Astrocyte of the spinal cord (primary cell): Measurements from ENCODE around the gene ZNF444.

Experiments
- DNase-seq: peaks from one replicate; pipeline ENCODE4 v3.0.0; 2011; ENCODE audit warnings: low read depth, low spot score
- H3K4me3 ChIP-seq: 2 replicates; pipeline ENCODE4 v1.5.1; 2011; ENCODE audit warnings: low read depth, mild to moderate bottlenecking, low read length, moderate library complexity
- in situ Hi-C: cut with HindIII; loops from 2 replicates; pipeline ENCODE4 v1.10.0; 2017; ENCODE audit warnings: low sequenced_read_pairs
- TF ChIP-seq, protein P1 (sequence below): IDR thresholded peaks from 2 replicates; pipeline ENCODE4 v1.5.1; 2012; ENCODE audit warnings: low read depth, mild to moderate bottlenecking, low read length, inconsistent platforms

The ZNF444 gene

DNA sequence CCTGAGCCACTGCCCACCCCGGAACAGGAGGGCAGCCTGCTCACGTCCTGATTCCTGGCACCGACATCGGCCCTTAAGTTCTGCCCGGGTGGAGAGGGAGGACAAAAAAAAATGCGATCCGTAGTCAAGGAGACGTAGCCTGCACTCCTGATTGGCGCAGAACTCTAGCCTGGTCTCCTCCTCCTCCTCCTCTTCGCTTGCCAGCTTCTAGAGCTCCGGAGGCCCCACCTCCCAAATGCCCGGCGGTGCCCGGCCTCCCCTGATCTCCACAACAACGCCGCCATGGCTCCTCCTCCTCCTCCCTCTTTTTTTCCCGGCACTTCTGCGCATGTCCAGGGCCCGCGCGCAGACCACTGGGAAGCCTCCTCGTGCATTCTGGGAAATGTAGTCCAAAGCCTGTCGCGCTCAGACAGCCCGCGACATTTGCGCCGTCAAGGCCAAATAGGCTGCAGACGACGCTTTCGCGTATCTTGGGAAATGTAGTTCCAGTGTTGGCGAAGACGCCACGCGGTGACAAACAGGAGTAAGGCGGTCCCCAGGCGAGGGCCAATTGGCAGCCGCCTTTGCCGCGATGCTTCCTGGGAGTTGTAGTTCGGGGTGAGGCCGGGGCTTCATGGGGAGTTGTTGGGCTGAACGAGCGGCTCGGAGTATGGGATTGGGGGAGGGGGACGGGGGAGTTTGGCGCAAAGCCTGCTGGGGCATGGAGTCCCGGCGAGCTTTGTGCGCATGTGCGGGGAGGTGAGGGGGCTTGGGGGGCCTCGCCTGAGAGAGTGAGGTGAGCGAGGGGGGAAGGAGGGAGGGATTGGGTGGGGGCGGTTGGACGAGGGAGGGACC, at the start of gene ZNF444:
Gene ZNF444, plus strand, starts transcription at position 705 of the 834 bp plus-strand sequence. CDS start 5,625 bp downstream, outside the sequence.
- H3K4me3 ChIP-seq, result peak within 1 kb of the TSS; percentile 74
- DNase-seq, result peak; percentile 100
- in situ Hi-C loops, result no loop called here

DNA sequence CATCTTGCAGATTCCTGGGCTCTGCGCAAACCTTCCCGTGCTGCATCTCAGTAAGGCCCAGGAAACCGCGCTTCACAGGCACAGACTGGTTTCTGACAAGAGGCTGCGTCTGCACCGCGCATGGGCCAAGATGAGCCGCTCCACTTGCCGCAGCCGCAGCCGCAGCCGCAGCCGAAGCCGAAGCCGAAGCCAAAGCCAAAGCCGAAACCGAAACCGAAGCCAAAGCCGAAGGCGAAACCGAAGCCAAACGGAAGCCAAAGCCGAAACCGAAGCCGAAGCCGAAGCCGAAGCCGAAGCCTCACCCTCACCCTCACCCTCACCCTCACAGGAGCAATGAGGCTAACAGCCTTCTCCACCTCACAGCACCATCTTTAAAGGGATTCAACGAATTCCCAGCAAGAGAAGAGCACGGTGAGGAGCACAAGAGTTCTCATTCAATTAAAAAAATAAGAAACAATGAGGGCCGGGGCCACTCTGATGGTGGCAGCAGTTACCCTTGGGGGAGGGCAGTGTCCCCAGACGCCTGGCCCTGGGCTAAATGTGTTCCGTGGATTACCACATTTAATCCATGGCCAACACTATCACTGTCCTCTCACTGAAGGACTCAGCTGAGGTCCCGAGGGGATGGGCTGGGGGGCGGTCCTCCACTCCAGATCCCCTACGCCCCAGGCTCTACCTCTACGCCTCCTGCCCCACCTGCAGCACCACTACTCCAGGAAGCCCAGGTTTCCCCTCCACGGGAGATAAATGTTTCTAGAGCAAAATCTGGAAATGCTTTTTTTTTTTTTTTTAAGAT, 49.1 kb upstream of the ZNF444 start:
- TF ChIP-seq, protein P1, sequence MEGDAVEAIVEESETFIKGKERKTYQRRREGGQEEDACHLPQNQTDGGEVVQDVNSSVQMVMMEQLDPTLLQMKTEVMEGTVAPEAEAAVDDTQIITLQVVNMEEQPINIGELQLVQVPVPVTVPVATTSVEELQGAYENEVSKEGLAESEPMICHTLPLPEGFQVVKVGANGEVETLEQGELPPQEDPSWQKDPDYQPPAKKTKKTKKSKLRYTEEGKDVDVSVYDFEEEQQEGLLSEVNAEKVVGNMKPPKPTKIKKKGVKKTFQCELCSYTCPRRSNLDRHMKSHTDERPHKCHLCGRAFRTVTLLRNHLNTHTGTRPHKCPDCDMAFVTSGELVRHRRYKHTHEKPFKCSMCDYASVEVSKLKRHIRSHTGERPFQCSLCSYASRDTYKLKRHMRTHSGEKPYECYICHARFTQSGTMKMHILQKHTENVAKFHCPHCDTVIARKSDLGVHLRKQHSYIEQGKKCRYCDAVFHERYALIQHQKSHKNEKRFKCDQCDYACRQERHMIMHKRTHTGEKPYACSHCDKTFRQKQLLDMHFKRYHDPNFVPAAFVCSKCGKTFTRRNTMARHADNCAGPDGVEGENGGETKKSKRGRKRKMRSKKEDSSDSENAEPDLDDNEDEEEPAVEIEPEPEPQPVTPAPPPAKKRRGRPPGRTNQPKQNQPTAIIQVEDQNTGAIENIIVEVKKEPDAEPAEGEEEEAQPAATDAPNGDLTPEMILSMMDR, result no peak
- DNase-seq, result no peak
- no peak overlapping the region for H3K4me3 ChIP-seq
- in situ Hi-C loops, result no loop called here

More for the DNA sequence above, at the start of gene ZNF444:
- TF ChIP-seq, protein P1, result no peak

DNA sequence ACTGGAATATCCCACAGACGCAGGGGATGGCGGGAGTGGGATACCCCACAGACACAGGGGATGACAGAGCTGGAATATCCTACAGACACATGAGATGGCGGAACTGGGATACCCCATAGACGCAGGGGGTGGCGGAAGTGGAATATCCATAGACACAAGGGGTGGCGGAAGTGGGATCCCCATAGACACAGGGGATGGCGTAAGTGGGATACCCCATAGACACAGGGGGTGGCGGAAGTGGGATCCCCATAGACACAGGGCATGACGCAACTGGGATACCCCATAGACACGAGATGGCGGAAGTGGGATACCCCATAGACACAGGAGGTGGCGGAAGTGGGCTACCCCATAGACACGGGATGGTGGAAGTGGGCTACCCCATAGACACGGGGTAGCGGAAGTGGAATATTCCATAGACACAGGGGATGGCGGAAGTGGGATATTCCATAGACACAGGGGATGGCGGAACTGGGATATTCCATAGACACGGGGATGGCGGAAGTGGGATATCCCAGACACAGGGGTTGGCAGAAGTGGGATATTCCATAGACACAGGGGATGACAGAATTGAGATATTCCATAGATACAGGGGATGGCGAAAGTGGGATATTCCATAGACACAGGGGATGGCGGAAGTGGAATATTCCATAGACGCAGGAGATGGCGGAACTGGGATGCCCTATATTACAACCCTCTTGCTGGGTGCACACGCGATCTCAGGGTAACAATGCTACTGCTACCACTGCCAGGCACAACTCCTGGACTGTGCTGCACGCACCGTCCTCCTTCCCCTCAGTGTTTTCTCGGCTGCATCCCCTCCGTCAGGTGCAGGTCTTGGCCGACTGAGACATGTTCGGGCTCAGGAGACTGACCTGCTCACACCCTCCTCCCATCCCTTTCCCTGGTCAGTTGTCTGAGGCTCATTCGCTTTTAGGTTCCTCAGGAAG, 48.1 kb upstream of the ZNF444 start:
- H3K4me3 ChIP-seq, result no peak overlapping the region
- TF ChIP-seq, protein P1, result no peak
- in situ Hi-C loops, result no loop called here

DNA sequence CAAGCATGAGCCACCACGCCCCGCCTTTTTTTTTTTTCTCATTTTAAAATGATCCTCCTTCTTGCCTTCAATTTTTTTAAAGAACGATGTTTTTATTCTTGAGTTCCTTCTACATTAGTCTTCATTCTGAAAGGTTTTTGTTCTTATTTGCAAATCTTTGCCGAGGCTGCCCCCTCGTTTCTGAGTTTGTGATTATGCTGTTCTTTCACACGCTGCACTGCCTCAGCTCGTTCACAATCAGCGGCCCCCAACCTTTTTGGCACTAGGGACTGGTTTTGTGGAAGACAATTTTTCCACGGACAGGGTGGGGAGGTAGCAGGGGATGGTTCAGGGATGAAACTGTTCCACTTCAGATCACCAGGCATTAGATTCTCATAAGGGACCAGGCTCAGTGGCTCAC, 46.6 kb upstream of the ZNF444 start:
- TF ChIP-seq, protein P1, result no peak
- in situ Hi-C loops, result no loop called here
- no peak overlapping the region for H3K4me3 ChIP-seq
- no peak for DNase-seq

More for the DNA sequence above, 48.1 kb upstream of the ZNF444 start:
- no peak for DNase-seq

DNA sequence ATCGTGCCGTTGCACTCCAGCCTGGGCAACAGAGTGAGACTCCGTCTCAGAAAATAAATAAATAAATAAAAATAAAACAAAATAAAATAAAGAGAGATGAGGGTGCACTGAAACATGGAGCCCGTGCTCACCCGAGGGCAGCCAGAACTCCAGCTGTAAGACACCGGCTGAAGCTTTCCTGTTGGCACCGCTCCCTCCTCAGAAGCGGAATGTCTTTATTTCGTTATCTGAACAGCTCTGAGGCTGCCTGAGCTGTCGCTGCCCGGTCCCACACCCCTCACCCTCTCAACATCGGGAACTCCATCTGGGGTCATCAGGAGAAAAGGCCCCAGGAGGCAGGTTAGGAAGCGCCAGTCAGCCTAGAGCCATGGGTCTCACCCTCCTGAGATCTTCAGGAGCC, 44.4 kb upstream of the ZNF444 start:
- no peak for DNase-seq
- in situ Hi-C loops, result no loop called here
- TF ChIP-seq, protein P1, result no peak

DNA sequence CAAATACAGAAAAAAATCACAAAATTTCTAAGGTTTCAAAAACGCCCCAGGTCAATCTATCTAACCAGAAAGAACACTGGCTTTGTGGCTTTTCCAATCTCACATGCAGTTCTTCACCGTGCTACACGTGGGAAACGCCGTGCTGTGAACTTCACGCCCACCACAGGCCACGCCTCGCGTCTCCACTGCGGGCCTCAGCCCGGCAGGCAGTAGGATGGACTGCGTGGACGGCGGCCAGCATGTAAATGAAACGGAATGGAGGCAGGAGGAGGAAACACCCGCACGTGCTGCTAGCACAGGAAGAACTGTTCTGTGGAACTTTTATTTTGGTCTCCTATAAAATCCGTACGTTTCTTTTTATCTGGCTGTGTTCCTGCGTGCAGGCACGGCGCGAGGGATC, 43.8 kb upstream of the ZNF444 start:
- in situ Hi-C loops, result no loop called here
- no peak for DNase-seq
- TF ChIP-seq, protein P1, result no peak
- no peak overlapping the region for H3K4me3 ChIP-seq

More for the DNA sequence above, 44.4 kb upstream of the ZNF444 start:
- no peak overlapping the region for H3K4me3 ChIP-seq
